HepG2 (cell line): ENCODE data around the gene PLK5. TPM values are rescaled to one million over a fixed set of nuclear protein-coding genes. Genes with fewer than 3 reads are reported as not detected.
"Not testable (repeated sequence)": the region's sequence is repeated elsewhere in the genome, so short reads cannot be mapped to it uniquely, and the experiment has no call there.

Experiments used
- ATAC-seq: fragments of 200-7000 bp; cut with Tn5 transposase; 3 replicates; pipeline ENCODE4 v1.9.1; 2020; ENCODE audit warnings: mild to moderate bottlenecking, moderate library complexity
- BruUV-seq: library from RNA; stranded (reverse); fragments of 400-500 nt; replicated peaks from 2 replicates; lab custom pipeline; 2021; lab: Mats Ljungman, UMichigan
- CTCF ChIA-PET: fragments of 300-600 bp; formaldehyde crosslinking; extraction: SDS; loops from one replicate; lab custom pipeline; 2021; ENCODE audit warnings: low total read pairs, inconsistent platforms, low intra/inter-chr PET ratio; lab: Yijun Ruan, JAX
- POLR2A ChIA-PET: fragments of 350-600 bp; sonication (Branson Sonifier 250); formaldehyde crosslinking; loops from one replicate; lab custom pipeline; 2020; ENCODE audit warnings: antibody characterized with exemption, inconsistent platforms; lab: Yijun Ruan, JAX
- DNase-seq: peaks from one replicate; pipeline ENCODE4 v3.0.0-alpha.2; 2015; ENCODE audit warnings: low spot score
- FAIRE-seq: peaks from 3 replicates; lab custom pipeline; 2011; peaks lifted over from hg19 to GRCh38; lab: Jason Lieb, UNC
- H2AFZ ChIP-seq: one replicate; pipeline ENCODE4 v1.6.1; 2011; ENCODE audit warnings: low read length, inconsistent platforms
- H3K27ac ChIP-seq: fragments of 300-600 bp; 3 replicates; pipeline ENCODE4 v1.8.0; 2011; ENCODE audit warnings: mixed run types, mild to moderate bottlenecking, mixed read lengths, low read length, inconsistent platforms; ENCODE audit not compliant: insufficient read depth; ENCODE audit errors: extremely low read length
- H3K27me3 ChIP-seq, 2 experiments: fragments of 200-600 bp in 1 of 2; 2 replicates in 1 of 2; 3 replicates in 1 of 2; pipeline versions ENCODE4 v1.6.0 to v1.8.0; 2011; ENCODE audit warnings: low read length in 2 of 2, mild to moderate bottlenecking in 2 of 2, moderate library complexity in 2 of 2, inconsistent platforms in 1 of 2; ENCODE audit not compliant: insufficient read depth in 2 of 2, control insufficient read depth in 1 of 2
- H3K36me3 ChIP-seq, 2 experiments: fragments of 200-600 bp in 1 of 2; replicated peaks in 1 of 2; 2 replicates in 1 of 2; 3 replicates in 1 of 2; pipeline versions ENCODE4 v1.5.1 to v1.8.0; 2011; ENCODE audit warnings: low read length in 2 of 2, inconsistent platforms in 1 of 2; ENCODE audit not compliant: insufficient read depth in 2 of 2, control insufficient read depth in 1 of 2
- H3K4me1 ChIP-seq: 2 replicates; pipeline ENCODE4 v1.5.1; 2012; ENCODE audit warnings: low read length, inconsistent platforms; ENCODE audit not compliant: insufficient read depth
- H3K4me2 ChIP-seq: 2 replicates; pipeline ENCODE4 v1.6.0; 2011; ENCODE audit warnings: low read depth, low read length, inconsistent platforms
- H3K4me3 ChIP-seq, 3 experiments: fragments of 200-600 bp in 1 of 3; sonication (generic), shearing (Covaris generic) in 1 of 3; replicated peaks in 1 of 3; 2 replicates each; pipeline ENCODE4 v1.5.1; 2011 to 2016; ENCODE audit warnings: low read length in 3 of 3, inconsistent platforms in 2 of 3, low read depth in 2 of 3, mild to moderate bottlenecking in 2 of 3, control low read depth in 1 of 3, mixed read lengths in 1 of 3; ENCODE audit not compliant: insufficient read depth in 1 of 3
- H3K79me2 ChIP-seq: one replicate; pipeline ENCODE4 v1.6.1; 2011; ENCODE audit warnings: low read length, inconsistent platforms; ENCODE audit not compliant: insufficient read depth
- H3K9ac ChIP-seq: 2 replicates; pipeline ENCODE4 v1.6.0; 2011; ENCODE audit warnings: mild to moderate bottlenecking, low read depth, low read length, inconsistent platforms; ENCODE audit not compliant: insufficient read depth
- H3K9me3 ChIP-seq: 2 replicates; pipeline ENCODE4 v1.5.1; 2012; ENCODE audit warnings: mild to moderate bottlenecking, low read length
- H4K20me1 ChIP-seq: 2 replicates; pipeline ENCODE4 v1.6.0; 2011; ENCODE audit warnings: inconsistent platforms, mild to moderate bottlenecking, low read length, moderate library complexity; ENCODE audit not compliant: insufficient read depth
- ERF ChIP-seq: IDR thresholded peaks from 2 replicates; pipeline ENCODE4 v1.6.1; 2018; ENCODE audit warnings: missing biosample characterization, missing genetic modification reagents
- IKZF4 ChIP-seq: sonication (generic); formaldehyde crosslinking; IDR thresholded peaks from 2 replicates; pipeline ENCODE4 v1.5.1; 2020; ENCODE audit warnings: borderline replicate concordance, mild to moderate bottlenecking, low read depth, missing genetic modification reagents; ENCODE audit errors: not compliant biosample characterization
- NR2F6 ChIP-seq, 2 experiments: IDR thresholded peaks; 2 replicates each; pipeline ENCODE4 v1.6.1; 2016; ENCODE audit warnings: antibody characterized with exemption in 1 of 2, mild to moderate bottlenecking in 1 of 2
- REL ChIP-seq: sonication (generic); formaldehyde crosslinking; conservative IDR thresholded peaks from 2 replicates; pipeline ENCODE4 v1.8.0; 2022; ENCODE audit warnings: mild to moderate bottlenecking, missing genetic modification reagents, moderate library complexity
- SCMH1 ChIP-seq: sonication (generic); formaldehyde crosslinking; IDR thresholded peaks from 2 replicates; pipeline ENCODE4 v1.9.0; 2021; ENCODE audit warnings: missing genetic modification reagents, mild to moderate bottlenecking, borderline replicate concordance
- SIN3B ChIP-seq: fragments of 150-350 bp; IDR thresholded peaks from 2 replicates; pipeline ENCODE4 v1.6.1; 2014; ENCODE audit warnings: low read length
- ZFP36L2 ChIP-seq: sonication (generic); formaldehyde crosslinking; IDR thresholded peaks from 2 replicates; pipeline ENCODE4 v1.4.0; 2020; ENCODE audit warnings: missing genetic modification reagents
- ZFP41 ChIP-seq: sonication (generic); formaldehyde crosslinking; IDR thresholded peaks from 2 replicates; pipeline ENCODE4 v1.4.0; 2020; ENCODE audit warnings: mild to moderate bottlenecking, missing genetic modification reagents, borderline replicate concordance
- WGBS: methylation state at CpG from one replicate; pipeline ENCODE4 v1.1.6; 2017; ENCODE audit warnings: low lambda C conversion rate; 5-methylcytosine and 5-hydroxymethylcytosine counted together
- in situ Hi-C: cut with HindIII; loops from 2 replicates; pipeline ENCODE4 v1.10.0; 2017; ENCODE audit warnings: low pct_unique_long_range_greater_than_20kb; ENCODE audit not compliant: extremely low pct_ligation_motif_present
- intact Hi-C: fragments of 100-400 bp; cut with micrococcal nuclease; formaldehyde crosslinking; loops from one replicate; pipeline ENCODE4 v1.10.0; 2022; ENCODE audit not compliant: unreplicated experiment
- polyA plus RNA-seq, 8 experiments: library from polyadenylated mRNA; depleted of rRNA in 3 of 8; stranded (reverse) in 7 of 8; unstranded in 1 of 8; fragments of >200 nt; fragmentation: Illumina TruSeq in 4 of 8; extraction: Trizol in 4 of 8; gene quantifications; 2 replicates each; pipeline versions ENCODE4 v1.2.1 to v1.2.3, GENCODE V29; 2011 to 2016; ENCODE audit warnings: low read depth in 4 of 8, missing spikeins in 1 of 8, mixed read lengths in 1 of 8; ENCODE audit not compliant: insufficient read depth in 1 of 8
- total RNA-seq, 5 experiments: library from RNA; depleted of rRNA; stranded (reverse); fragments of >200 nt; fragmentation: Illumina TruSeq; extraction: Trizol; gene quantifications; 2 replicates each; pipeline ENCODE4 v1.2.3, GENCODE V29; 2016; ENCODE audit warnings: low read depth in 1 of 5
- TF ChIP-seq, protein P1 (sequence below): sonication (generic); formaldehyde crosslinking; IDR thresholded peaks from 2 replicates; pipeline ENCODE4 v1.4.0; 2020; ENCODE audit warnings: mild to moderate bottlenecking, missing genetic modification reagents
- TF ChIP-seq, protein P2 (sequence below): sonication (generic); formaldehyde crosslinking; IDR thresholded peaks from 2 replicates; pipeline ENCODE4 v1.5.0; 2020; ENCODE audit warnings: mild to moderate bottlenecking, low read depth, missing genetic modification reagents, borderline replicate concordance
- TF ChIP-seq, protein P3 (sequence below): sonication (generic); formaldehyde crosslinking; IDR thresholded peaks from 2 replicates; pipeline ENCODE4 v1.5.1; 2020; ENCODE audit warnings: mild to moderate bottlenecking, missing genetic modification reagents, moderate library complexity
- TF ChIP-seq, protein P4 (sequence below): sonication (generic); formaldehyde crosslinking; IDR thresholded peaks from 2 replicates; pipeline ENCODE4 v1.4.0; 2020; ENCODE audit warnings: missing genetic modification reagents

The PLK5 gene
- total and polyA plus RNA-seq, 2 of the 13 experiments (the other 11 are each of a cell fraction or from before 2014, with no cell fraction given) = not detected

DNA sequence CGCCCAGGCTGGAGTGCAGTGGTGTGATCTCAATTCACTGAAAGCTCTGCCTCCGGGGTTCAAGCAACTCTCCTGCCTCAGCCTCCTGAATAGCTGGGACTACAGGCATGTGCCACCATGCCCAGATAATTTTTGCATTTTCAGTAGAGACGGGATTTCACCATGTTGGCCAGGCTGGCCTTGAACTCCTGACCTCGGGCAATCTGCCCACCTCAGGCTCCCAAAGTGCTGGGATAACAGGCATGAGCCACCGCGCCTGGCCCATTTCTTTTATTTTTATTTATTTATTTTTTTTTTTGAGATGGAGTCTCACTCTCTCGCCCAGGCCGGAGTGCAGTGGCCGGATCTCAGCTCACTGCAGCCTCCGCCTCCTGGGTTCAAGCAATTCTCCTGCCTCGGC, 15.9 kb downstream of the PLK5 start:
- H3K9me3 ChIP-seq; BruUV-seq; H3K4me3 ChIP-seq; H3K9ac ChIP-seq; H4K20me1 ChIP-seq; DNase-seq; CTCF ChIA-PET; POLR2A ChIA-PET; H3K36me3 ChIP-seq; FAIRE-seq; H3K27me3 ChIP-seq; H3K4me2 ChIP-seq; H3K27ac ChIP-seq; H3K4me1 ChIP-seq; H3K79me2 ChIP-seq; H2AFZ ChIP-seq; ATAC-seq; in situ Hi-C loops; TF ChIP-seq NR2F6 (CRISPR knock-in tag; IDR thresholded peaks at IDR 0.05): not testable (repeated sequence)
- intact Hi-C loops = loop anchor here (10.0 kb wide), 2 partner anchors 55 to 225 kb away; partner anchors contain the start of gene MBD3
- peak; percentile 36 for TF ChIP-seq NR2F6 (IDR thresholded peaks at IDR 0.05)
- WGBS = 75% methylated on average over 11 of the region's 11 CpGs

DNA sequence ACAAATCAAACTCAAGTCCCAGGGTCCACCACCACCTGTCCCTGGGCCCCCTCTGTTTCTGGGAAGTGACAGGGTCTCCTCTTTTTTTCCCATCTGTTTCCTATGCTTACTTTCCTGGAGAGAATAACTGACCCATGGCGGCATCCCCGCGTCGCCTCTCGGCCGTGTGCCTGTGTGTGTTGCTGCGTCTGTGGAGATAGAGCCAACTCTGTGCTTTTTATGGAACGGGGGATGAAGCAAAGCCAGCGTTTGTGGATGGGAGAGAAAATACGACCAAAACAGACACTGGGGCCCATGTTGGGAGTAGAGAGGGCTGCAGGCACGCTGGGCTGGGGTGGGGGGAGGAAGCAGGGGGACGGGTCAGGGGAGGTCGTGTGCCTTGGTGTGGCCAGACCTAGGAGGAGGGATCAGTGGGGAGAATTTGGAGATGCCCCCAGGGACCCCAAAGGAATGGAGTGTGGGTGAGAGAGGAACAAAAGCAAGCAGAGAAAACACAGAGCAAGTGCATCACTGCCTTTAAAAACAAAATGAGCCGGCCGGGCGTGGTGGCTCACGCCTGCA, 16.6 kb downstream of the PLK5 start:
- intact Hi-C loops (loop anchor here (10.0 kb wide), 2 partner anchors 54 to 224 kb away; partner anchors contain the start of gene MBD3), in situ Hi-C loops (no loop called here)
- Histone ChIP-seq H4K20me1 (no peaks in the 10 kb centered on the region), H3K9me3 (no peaks in the 10 kb centered on the region), H3K36me3 (no peaks in the 10 kb centered on the region), H3K27ac (no peak overlapping the region), H3K27me3 (no peaks in the 10 kb centered on the region), H3K4me3 (no peak overlapping the region), H3K79me2 (no peaks in the 10 kb centered on the region), H2AFZ (no peak overlapping the region), H3K4me2 (no peak overlapping the region), H3K4me1 (peaks cover 8% of the 10 kb centered on the region), H3K9ac (no peak overlapping the region)
- no peak for DNase-seq
- no TSS peak for BruUV-seq
- ChIA-PET CTCF (no interaction called here), POLR2A (no interaction called here)
- 75% methylated on average over 17 of the region's 17 CpGs for WGBS
- FAIRE-seq = no peak
- no peak for ATAC-seq
- TF ChIP-seq ZFP36L2 (no peak), IKZF4 (CRISPR knock-in tag) (no peak), SIN3B (no peak), ERF (CRISPR knock-in tag) (no peak), ZFP41 (no peak), REL (no peak), SCMH1 (CRISPR knock-in tag) (no peak)
- TF ChIP-seq, protein P1, sequence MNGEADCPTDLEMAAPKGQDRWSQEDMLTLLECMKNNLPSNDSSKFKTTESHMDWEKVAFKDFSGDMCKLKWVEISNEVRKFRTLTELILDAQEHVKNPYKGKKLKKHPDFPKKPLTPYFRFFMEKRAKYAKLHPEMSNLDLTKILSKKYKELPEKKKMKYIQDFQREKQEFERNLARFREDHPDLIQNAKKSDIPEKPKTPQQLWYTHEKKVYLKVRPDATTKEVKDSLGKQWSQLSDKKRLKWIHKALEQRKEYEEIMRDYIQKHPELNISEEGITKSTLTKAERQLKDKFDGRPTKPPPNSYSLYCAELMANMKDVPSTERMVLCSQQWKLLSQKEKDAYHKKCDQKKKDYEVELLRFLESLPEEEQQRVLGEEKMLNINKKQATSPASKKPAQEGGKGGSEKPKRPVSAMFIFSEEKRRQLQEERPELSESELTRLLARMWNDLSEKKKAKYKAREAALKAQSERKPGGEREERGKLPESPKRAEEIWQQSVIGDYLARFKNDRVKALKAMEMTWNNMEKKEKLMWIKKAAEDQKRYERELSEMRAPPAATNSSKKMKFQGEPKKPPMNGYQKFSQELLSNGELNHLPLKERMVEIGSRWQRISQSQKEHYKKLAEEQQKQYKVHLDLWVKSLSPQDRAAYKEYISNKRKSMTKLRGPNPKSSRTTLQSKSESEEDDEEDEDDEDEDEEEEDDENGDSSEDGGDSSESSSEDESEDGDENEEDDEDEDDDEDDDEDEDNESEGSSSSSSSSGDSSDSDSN (CRISPR knock-in tag) = no peak
- TF ChIP-seq, protein P2, sequence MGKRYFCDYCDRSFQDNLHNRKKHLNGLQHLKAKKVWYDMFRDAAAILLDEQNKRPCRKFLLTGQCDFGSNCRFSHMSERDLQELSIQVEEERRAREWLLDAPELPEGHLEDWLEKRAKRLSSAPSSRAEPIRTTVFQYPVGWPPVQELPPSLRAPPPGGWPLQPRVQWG (CRISPR knock-in tag) = no peak
- TF ChIP-seq, protein P3, sequence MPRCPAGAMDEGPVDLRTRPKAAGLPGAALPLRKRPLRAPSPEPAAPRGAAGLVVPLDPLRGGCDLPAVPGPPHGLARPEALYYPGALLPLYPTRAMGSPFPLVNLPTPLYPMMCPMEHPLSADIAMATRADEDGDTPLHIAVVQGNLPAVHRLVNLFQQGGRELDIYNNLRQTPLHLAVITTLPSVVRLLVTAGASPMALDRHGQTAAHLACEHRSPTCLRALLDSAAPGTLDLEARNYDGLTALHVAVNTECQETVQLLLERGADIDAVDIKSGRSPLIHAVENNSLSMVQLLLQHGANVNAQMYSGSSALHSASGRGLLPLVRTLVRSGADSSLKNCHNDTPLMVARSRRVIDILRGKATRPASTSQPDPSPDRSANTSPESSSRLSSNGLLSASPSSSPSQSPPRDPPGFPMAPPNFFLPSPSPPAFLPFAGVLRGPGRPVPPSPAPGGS (CRISPR knock-in tag) = no peak
- TF ChIP-seq, protein P4, sequence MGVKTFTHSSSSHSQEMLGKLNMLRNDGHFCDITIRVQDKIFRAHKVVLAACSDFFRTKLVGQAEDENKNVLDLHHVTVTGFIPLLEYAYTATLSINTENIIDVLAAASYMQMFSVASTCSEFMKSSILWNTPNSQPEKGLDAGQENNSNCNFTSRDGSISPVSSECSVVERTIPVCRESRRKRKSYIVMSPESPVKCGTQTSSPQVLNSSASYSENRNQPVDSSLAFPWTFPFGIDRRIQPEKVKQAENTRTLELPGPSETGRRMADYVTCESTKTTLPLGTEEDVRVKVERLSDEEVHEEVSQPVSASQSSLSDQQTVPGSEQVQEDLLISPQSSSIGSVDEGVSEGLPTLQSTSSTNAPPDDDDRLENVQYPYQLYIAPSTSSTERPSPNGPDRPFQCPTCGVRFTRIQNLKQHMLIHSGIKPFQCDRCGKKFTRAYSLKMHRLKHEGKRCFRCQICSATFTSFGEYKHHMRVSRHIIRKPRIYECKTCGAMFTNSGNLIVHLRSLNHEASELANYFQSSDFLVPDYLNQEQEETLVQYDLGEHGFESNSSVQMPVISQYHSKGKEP (CRISPR knock-in tag) = no peak
